ENCODE measurements around the gene UFD1. TPM values are rescaled to one million over a fixed set of nuclear protein-coding genes. Genes with fewer than 3 reads are reported as not detected.

The UFD1 gene
- total and polyA plus RNA-seq, 2 of the 13 experiments (the other 11 are each of a cell fraction or from before 2014, with no cell fraction given): 47.9 to 51.1 TPM

DNA sequence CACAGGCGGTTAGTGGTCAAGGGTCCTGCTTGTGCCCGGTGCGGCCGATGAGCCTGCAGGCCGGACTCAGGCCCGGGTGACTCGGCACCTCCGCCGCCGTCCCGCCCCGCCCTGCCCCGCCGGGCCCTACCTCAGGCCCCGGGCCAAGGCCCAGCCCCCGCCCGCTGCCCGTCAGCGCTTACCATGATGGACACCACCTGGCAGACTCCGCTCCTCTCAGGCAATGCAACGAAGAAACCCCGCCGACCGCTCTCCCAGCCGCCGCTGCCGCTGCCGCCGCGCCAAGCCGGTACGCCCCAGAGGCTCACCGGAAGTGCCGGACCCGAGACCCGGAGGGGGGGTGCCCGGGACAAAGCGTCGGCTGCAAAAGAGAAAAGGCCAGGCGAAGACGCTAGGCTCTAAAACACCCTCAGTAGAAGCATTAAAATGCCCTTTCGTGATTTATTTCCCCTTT, at the start of gene UFD1 (continued):
- TF ChIP-seq, protein P1, sequence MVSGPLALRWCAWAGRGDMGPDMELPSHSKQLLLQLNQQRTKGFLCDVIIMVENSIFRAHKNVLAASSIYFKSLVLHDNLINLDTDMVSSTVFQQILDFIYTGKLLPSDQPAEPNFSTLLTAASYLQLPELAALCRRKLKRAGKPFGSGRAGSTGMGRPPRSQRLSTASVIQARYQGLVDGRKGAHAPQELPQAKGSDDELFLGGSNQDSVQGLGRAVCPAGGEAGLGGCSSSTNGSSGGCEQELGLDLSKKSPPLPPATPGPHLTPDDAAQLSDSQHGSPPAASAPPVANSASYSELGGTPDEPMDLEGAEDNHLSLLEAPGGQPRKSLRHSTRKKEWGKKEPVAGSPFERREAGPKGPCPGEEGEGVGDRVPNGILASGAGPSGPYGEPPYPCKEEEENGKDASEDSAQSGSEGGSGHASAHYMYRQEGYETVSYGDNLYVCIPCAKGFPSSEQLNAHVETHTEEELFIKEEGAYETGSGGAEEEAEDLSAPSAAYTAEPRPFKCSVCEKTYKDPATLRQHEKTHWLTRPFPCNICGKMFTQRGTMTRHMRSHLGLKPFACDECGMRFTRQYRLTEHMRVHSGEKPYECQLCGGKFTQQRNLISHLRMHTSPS (CRISPR knock-in tag; IDR thresholded peaks at IDR 0.05; ENCODE audit: low read depth): no peak
- TF ChIP-seq ZSCAN21 (CRISPR knock-in tag; IDR thresholded peaks at IDR 0.05; ENCODE audit: borderline replicate concordance) (0 out of 2 replicates have a peak, but pooled peaks have one; percentile 16), RAD21 (CRISPR knock-in tag; IDR thresholded peaks at IDR 0.05) (no peak), ZNF598 (CRISPR knock-in tag; IDR thresholded peaks at IDR 0.05; ENCODE audit: borderline replicate concordance) (no peak), TAF1 (CRISPR knock-in tag; IDR thresholded peaks at IDR 0.05) (peak; percentile 57; the same call in 1 of the 2 replicates), TMF1 (CRISPR knock-in tag; IDR thresholded peaks at IDR 0.05; ENCODE audit: low read depth) (peak; percentile 21; the same call in 1 of the 2 replicates), ARNTL (CRISPR knock-in tag; IDR thresholded peaks at IDR 0.05) (no peak), POLR2A (IDR thresholded peaks at IDR 0.05; ENCODE audit: insufficient read depth in 1 of 2, low read depth in 2 of 2, low read length in 2 of 2) (peak in 1 of 2 experiments; percentile 60; a peak in 2 of 4 replicates), ELF1 (CRISPR knock-in tag; IDR thresholded peaks at IDR 0.05) (no peak), ZNF558 (CRISPR knock-in tag; IDR thresholded peaks at IDR 0.05; ENCODE audit: borderline replicate concordance) (no peak)
- TF ChIP-seq, protein P2, sequence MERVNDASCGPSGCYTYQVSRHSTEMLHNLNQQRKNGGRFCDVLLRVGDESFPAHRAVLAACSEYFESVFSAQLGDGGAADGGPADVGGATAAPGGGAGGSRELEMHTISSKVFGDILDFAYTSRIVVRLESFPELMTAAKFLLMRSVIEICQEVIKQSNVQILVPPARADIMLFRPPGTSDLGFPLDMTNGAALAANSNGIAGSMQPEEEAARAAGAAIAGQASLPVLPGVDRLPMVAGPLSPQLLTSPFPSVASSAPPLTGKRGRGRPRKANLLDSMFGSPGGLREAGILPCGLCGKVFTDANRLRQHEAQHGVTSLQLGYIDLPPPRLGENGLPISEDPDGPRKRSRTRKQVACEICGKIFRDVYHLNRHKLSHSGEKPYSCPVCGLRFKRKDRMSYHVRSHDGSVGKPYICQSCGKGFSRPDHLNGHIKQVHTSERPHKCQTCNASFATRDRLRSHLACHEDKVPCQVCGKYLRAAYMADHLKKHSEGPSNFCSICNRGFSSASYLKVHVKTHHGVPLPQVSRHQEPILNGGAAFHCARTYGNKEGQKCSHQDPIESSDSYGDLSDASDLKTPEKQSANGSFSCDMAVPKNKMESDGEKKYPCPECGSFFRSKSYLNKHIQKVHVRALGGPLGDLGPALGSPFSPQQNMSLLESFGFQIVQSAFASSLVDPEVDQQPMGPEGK (CRISPR knock-in tag; IDR thresholded peaks at IDR 0.05): peak; percentile 14; the same call in 1 of the 2 replicates
- TF ChIP-seq, protein P3, sequence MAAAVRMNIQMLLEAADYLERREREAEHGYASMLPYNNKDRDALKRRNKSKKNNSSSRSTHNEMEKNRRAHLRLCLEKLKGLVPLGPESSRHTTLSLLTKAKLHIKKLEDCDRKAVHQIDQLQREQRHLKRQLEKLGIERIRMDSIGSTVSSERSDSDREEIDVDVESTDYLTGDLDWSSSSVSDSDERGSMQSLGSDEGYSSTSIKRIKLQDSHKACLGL (CRISPR knock-in tag; IDR thresholded peaks at IDR 0.05): 0 out of 2 replicates have a peak, but pooled peaks have one; percentile 38
- TF ChIP-seq, protein P4, sequence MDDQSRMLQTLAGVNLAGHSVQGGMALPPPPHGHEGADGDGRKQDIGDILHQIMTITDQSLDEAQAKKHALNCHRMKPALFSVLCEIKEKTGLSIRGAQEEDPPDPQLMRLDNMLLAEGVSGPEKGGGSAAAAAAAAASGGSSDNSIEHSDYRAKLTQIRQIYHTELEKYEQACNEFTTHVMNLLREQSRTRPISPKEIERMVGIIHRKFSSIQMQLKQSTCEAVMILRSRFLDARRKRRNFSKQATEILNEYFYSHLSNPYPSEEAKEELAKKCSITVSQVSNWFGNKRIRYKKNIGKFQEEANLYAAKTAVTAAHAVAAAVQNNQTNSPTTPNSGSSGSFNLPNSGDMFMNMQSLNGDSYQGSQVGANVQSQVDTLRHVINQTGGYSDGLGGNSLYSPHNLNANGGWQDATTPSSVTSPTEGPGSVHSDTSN (CRISPR knock-in tag; IDR thresholded peaks at IDR 0.05; ENCODE audit: borderline replicate concordance): no peak
- TF ChIP-seq, protein P5, sequence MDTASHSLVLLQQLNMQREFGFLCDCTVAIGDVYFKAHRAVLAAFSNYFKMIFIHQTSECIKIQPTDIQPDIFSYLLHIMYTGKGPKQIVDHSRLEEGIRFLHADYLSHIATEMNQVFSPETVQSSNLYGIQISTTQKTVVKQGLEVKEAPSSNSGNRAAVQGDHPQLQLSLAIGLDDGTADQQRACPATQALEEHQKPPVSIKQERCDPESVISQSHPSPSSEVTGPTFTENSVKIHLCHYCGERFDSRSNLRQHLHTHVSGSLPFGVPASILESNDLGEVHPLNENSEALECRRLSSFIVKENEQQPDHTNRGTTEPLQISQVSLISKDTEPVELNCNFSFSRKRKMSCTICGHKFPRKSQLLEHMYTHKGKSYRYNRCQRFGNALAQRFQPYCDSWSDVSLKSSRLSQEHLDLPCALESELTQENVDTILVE (CRISPR knock-in tag; IDR thresholded peaks at IDR 0.05): 0 out of 2 replicates have a peak, but pooled peaks have one; percentile 21
- TF ChIP-seq, protein P6, sequence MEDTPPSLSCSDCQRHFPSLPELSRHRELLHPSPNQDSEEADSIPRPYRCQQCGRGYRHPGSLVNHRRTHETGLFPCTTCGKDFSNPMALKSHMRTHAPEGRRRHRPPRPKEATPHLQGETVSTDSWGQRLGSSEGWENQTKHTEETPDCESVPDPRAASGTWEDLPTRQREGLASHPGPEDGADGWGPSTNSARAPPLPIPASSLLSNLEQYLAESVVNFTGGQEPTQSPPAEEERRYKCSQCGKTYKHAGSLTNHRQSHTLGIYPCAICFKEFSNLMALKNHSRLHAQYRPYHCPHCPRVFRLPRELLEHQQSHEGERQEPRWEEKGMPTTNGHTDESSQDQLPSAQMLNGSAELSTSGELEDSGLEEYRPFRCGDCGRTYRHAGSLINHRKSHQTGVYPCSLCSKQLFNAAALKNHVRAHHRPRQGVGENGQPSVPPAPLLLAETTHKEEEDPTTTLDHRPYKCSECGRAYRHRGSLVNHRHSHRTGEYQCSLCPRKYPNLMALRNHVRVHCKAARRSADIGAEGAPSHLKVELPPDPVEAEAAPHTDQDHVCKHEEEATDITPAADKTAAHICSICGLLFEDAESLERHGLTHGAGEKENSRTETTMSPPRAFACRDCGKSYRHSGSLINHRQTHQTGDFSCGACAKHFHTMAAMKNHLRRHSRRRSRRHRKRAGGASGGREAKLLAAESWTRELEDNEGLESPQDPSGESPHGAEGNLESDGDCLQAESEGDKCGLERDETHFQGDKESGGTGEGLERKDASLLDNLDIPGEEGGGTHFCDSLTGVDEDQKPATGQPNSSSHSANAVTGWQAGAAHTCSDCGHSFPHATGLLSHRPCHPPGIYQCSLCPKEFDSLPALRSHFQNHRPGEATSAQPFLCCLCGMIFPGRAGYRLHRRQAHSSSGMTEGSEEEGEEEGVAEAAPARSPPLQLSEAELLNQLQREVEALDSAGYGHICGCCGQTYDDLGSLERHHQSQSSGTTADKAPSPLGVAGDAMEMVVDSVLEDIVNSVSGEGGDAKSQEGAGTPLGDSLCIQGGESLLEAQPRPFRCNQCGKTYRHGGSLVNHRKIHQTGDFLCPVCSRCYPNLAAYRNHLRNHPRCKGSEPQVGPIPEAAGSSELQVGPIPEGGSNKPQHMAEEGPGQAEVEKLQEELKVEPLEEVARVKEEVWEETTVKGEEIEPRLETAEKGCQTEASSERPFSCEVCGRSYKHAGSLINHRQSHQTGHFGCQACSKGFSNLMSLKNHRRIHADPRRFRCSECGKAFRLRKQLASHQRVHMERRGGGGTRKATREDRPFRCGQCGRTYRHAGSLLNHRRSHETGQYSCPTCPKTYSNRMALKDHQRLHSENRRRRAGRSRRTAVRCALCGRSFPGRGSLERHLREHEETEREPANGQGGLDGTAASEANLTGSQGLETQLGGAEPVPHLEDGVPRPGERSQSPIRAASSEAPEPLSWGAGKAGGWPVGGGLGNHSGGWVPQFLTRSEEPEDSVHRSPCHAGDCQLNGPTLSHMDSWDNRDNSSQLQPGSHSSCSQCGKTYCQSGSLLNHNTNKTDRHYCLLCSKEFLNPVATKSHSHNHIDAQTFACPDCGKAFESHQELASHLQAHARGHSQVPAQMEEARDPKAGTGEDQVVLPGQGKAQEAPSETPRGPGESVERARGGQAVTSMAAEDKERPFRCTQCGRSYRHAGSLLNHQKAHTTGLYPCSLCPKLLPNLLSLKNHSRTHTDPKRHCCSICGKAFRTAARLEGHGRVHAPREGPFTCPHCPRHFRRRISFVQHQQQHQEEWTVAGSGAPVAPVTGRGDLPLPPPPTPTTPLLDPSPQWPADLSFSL (CRISPR knock-in tag; IDR thresholded peaks at IDR 0.05): no peak

All from HepG2 (cell line).